GM18517 (cell line): ENCODE measurements around the gene PDGFD.
A peak's percentile ranks its signal among the peaks of the same experiment; 100 is the strongest.

Source experiments
- ATAC-seq: cut with Tn5 transposase; IDR thresholded peaks from one replicate; pipeline ENCODE4 v1.9.1; 2021; ENCODE audit warnings: mild to moderate bottlenecking, moderate library complexity; ENCODE audit not compliant: unreplicated experiment

The PDGFD gene

DNA sequence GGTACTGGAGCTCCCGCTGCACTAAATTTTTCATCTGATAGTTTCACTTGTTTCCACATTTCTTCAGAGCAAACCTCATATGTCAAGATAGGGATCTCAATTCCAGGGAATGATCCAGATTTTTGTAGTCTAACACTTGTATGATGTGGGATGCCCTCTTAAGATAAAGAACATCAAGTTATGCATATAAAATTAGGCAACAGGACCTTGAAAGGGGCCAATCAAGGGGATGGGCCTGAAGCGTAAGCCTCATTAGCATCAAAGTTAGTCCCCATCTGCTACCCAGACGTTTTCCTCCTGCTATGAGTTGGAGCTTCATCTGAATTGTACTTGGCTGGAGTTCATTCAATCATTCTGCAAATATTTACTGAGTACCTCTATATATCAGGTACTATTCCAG, 17.5 kb downstream of the PDGFD start:
- no peak for ATAC-seq

DNA sequence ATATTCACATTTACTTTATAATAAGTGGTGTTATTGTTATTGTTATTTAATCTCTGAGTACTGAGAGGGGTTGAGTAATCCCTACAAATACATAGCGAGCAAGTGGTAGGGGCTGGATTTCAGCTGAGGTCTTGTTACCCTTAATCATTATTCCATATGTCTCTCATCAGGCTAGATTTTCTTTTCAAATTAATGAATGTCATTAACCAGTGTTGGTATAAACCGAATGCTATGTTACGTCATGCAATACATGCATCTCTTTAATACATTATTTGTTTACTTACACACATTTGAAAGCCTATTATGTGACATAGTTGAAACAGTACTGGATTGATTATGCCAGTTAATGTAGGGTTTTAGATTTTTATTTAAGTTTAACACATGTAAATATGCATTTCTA, 18.9 kb downstream of the PDGFD start:
- ATAC-seq, result no peak

GRCh38 chr11:104142698-104143097, 21.2 kb downstream of the PDGFD start:
- ATAC-seq, result no peak

DNA sequence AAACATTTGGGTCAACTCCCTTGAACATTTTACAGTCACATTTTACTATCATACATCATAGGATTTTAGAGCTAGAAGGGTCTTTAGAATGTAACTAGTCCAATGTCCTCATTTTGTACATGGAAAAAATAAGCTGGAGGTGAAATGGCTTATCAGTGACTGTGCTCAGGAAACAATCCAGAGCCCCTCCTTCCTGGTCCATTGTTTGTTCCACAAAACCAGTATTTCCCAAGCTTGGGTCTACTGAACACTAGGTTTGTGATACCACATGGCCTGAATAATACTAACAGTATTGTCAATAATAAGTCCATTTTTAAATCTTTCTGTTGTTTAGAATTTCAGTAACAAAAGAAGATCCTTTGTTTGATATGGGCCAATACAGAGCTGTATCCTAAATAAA, 27.1 kb downstream of the PDGFD start:
- ATAC-seq, result no peak

- ATAC-seq, result no peak
These were observed 29.2 kb downstream of the PDGFD start for GRCh38 chr11:104134745-104135144.

DNA sequence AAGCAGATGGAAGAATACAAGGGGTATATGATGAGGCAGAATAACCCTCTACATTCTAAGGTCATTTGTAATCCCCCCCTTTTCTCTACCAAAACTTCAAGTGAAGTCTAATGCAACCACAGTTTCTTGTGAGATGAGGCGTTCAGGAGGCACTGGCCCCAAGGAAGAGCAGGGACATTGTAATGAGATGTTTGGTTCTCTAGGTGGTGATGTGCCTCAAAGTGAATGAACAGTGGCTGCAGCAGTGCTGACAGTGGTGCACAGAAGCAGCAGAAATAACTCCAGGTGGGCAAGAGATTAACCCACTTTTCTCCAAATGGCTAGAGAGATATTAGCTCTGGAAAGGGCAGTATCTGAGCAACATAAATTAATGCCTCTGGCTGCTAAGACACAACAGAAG, 33.8 kb downstream of the PDGFD start:
- ATAC-seq, result no peak

DNA sequence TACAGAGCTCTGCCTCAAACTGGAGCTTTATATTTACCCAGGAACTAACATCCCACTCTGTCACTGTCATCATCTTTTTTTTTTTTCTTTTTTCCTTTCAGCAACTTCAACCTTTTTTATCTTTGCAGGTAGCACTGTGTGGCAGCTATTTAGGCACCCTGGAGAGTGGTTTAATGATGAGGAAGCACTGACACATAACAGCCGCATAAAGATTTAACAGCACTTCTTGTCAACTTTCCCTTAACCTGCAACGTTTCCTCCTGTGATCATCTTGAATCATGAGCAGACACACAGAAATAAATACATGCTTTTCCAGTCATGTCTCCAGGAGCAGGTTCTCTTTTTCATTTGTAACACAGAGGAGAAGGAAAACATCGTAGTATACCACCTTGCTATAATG, 34.8 kb downstream of the PDGFD start:
- no peak for ATAC-seq

DNA sequence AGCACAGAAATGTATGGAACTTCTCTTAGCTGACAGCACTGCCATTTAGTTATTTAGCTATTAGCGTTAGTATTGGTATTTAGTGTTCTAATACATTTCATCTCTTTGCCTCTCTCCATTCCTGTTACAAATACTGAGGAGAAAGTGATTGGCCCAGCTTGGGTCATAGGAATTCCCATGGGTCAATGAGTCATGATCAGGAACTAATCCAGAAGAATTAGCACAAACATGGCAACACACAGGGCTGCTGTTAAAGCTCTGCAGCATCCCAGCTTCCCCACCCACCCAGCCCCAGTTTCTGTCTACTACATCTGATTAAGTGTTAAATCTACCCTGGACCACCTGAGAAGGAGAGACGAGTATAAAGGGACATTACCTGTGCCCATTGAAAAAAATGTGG, 36.1 kb downstream of the PDGFD start:
- ATAC-seq, result no peak

- no peak for ATAC-seq
These were observed 37.5 kb downstream of the PDGFD start for GRCh38 chr11:104126464-104126863.

DNA sequence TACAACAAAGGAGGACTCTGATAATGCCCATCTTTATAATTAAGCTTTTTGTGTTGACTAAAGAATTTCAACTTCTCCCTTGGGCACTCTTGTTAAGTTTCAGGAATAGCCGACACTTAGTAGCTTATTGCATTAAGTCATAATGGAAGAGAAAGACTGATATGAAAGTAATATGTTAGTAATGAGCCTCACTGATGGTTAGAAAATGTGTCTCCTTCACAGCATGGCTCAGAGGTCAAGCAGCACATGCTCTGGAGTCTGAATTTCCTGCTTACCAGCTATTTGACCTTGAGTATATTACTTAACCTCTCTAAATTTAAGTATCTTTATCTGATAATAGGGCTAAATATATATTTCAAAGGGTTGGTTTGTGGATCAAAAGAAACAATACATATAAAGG, 39.0 kb downstream of the PDGFD start:
- peak; percentile 70 for ATAC-seq

GRCh38 chr11:104122836-104123235, 41.1 kb downstream of the PDGFD start:
- ATAC-seq, result no peak

DNA sequence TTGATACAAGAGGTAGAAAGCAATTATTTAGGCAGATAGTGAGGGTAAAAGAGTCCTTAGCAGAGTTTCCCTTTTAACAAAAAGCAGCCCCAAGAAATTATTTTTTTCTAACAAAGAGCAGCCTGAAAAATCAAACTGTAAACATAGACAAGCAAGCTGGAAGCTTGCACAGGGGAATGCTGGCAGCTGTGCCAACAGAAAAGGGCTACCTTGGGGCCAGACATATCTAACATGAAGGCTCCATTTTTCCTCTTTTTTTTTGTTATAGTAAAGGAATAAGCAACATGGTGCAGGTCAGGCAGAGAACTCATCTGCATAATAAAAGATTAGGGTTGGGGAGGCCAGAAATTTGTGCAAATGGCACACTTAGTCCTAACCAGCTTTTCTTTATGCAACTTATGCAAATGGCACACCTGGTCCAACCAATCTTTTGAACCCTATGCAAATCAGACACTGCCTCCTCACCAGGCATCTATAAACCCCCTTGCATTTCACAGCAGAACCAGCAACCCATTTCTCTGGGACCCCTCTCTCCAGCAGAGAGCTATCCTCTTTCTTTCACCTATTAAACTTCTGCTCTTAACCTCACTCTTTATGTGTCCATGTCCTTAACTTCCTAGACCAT, 41.8 kb downstream of the PDGFD start:
- ATAC-seq, result no peak

GRCh38 chr11:104120493-104121137, 43.3 kb downstream of the PDGFD start:
- ATAC-seq, result no peak

- no peak for ATAC-seq
These were observed 45.7 kb downstream of the PDGFD start for GRCh38 chr11:104118105-104118744.

- no peak for ATAC-seq
These were observed 50.4 kb downstream of the PDGFD start for GRCh38 chr11:104113541-104113940.

GRCh38 chr11:104106136-104106754, 57.7 kb downstream of the PDGFD start:
- ATAC-seq, result no peak

DNA sequence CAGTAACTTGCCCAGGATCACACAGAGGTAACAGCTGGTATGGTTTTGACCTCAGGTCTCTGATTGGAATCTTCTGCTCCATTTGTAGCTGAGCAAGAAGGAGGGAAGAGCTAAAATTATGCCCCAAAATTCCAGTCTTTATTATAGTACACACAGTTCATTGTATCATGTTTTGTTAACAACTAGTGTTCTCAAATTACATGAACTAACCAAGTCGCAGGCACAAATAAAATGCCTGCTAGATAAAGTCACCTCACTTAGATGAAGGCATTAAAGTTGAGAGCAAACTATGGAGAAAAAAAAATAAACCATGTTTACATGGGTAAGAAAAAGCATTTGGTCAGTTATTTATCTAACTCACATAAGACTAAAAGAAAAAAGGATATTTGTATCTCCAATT, 58.8 kb downstream of the PDGFD start:
- no peak for ATAC-seq

DNA sequence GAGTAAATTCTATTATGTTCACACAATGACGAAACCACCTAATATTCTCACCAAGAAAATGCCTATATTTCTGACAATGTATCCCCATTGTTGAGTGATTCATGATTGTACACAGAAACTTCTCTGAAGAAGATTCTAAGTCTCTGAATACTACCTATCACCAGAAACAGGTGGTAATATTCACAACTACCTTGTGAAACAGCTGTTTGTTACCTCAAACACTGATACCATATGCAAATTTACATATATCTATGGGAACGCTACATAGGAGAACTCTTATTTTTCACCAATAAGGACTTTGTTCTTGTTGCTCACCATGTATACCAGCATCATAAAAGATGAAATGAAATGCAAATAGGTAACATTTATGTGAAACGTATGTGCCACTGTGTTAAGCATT, 59.3 kb downstream of the PDGFD start:
- ATAC-seq, result no peak

GRCh38 chr11:104104201-104104600, 59.7 kb downstream of the PDGFD start:
- ATAC-seq, result no peak

GRCh38 chr11:104098555-104098954, 65.4 kb downstream of the PDGFD start:
- ATAC-seq, result no peak

- ATAC-seq, result peak; percentile 79
These were observed 65.8 kb downstream of the PDGFD start for GRCh38 chr11:104098132-104098531.

- no peak for ATAC-seq
These were observed 67.0 kb downstream of the PDGFD start for GRCh38 chr11:104096900-104097299.
